Neural progenitor cell (in vitro differentiated cells): ENCODE measurements around the gene PCK2. TPM values are rescaled to one million over a fixed set of nuclear protein-coding genes. Genes with fewer than 3 reads are reported as not detected.

ENCODE experiments used
- DNase-seq: peaks from one replicate; pipeline ENCODE4 v3.0.0-alpha.2; 2016; ENCODE audit warnings: low spot score
- H2AFZ ChIP-seq: fragments of 200-600 bp; sonication (generic); replicated peaks from 2 replicates; pipeline ENCODE4 v1.6.1; 2016; ENCODE audit warnings: antibody characterized with exemption
- H3F3A ChIP-seq: fragments of 200-600 bp; sonication (generic); 2 replicates; pipeline ENCODE4 v1.6.1; 2016; ENCODE audit warnings: antibody characterized with exemption, low read depth
- H3K27ac ChIP-seq: fragments of 200-600 bp; sonication (generic); 2 replicates; pipeline ENCODE4 v1.5.1; 2016; ENCODE audit warnings: mild to moderate bottlenecking
- H3K27me3 ChIP-seq: fragments of 200-600 bp; sonication (generic); 2 replicates; pipeline ENCODE4 v1.6.1; 2016; ENCODE audit warnings: mild to moderate bottlenecking, moderate library complexity
- H3K36me3 ChIP-seq: fragments of 200-600 bp; sonication (generic); 2 replicates; pipeline ENCODE4 v1.5.1; 2016
- H3K4me1 ChIP-seq: fragments of 200-600 bp; sonication (generic); 2 replicates; pipeline ENCODE4 v1.6.1; 2016; ENCODE audit warnings: mixed run types
- H3K4me2 ChIP-seq: fragments of 200-600 bp; sonication (generic); 2 replicates; pipeline ENCODE4 v1.6.1; 2016
- H3K4me3 ChIP-seq: fragments of 200-600 bp; sonication (generic); 2 replicates; pipeline ENCODE4 v1.5.1; 2016
- H3K79me2 ChIP-seq: fragments of 200-600 bp; sonication (generic); 2 replicates; pipeline ENCODE4 v1.6.1; 2016; ENCODE audit warnings: low read depth
- H3K9ac ChIP-seq: fragments of 200-600 bp; sonication (generic); 2 replicates; pipeline ENCODE4 v1.6.1; 2016
- H3K9me3 ChIP-seq: fragments of 200-600 bp; sonication (generic); 2 replicates; pipeline ENCODE4 v1.5.1; 2016; ENCODE audit warnings: low read depth
- H4K20me1 ChIP-seq: fragments of 200-600 bp; sonication (generic); 2 replicates; pipeline ENCODE4 v1.6.1; 2016; ENCODE audit warnings: low read depth
- H3K27ac Mint-ChIP-seq: 3 replicates; pipeline ENCODE4 v1.8.0; 2021; ENCODE audit warnings: mixed read lengths
- H3K27me3 Mint-ChIP-seq: 2 replicates; pipeline ENCODE4 v1.8.0; 2022; ENCODE audit warnings: low read depth, mild to moderate bottlenecking, inconsistent platforms, moderate library complexity, mixed read lengths; ENCODE audit not compliant: insufficient read depth
- H3K36me3 Mint-ChIP-seq: 3 replicates; pipeline ENCODE4 v1.8.0; 2021; ENCODE audit warnings: mixed read lengths
- H3K4me1 Mint-ChIP-seq: 3 replicates; pipeline ENCODE4 v1.8.0; 2021; ENCODE audit warnings: mixed read lengths
- H3K4me3 Mint-ChIP-seq: 3 replicates; pipeline ENCODE4 v1.8.0; 2021; ENCODE audit warnings: mild to moderate bottlenecking, moderate library complexity, mixed read lengths
- H3K9me3 Mint-ChIP-seq: 3 replicates; pipeline ENCODE4 v1.8.0; 2020; ENCODE audit warnings: mixed read lengths
- CTCF ChIP-seq: fragments of 200-600 bp; sonication (generic); IDR thresholded peaks from 2 replicates; pipeline ENCODE4 v1.5.1; 2017; ENCODE audit warnings: antibody characterized with exemption, mild to moderate bottlenecking
- EZH2 ChIP-seq: fragments of 200-600 bp; sonication (generic); IDR thresholded peaks from 2 replicates; pipeline ENCODE4 v1.6.1; 2017; ENCODE audit warnings: antibody characterized with exemption, mild to moderate bottlenecking, moderate library complexity
- EZH2phosphoT487 ChIP-seq: fragments of 200-600 bp; sonication (generic); IDR thresholded peaks from 2 replicates; pipeline ENCODE4 v1.6.1; 2017; ENCODE audit warnings: antibody characterized with exemption
- total RNA-seq: library from RNA; depleted of rRNA; stranded (reverse); fragments of >200 nt; gene quantifications from 2 replicates; pipeline ENCODE4 v1.2.3, GENCODE V29; 2015; ENCODE audit warnings: low replicate concordance

PCK2 gene
- total RNA-seq, 1 donor from 2014 or later, result 11.1 TPM

- no peaks in the 10 kb centered on the region for H3K36me3 Mint-ChIP-seq
- peaks cover 18% of the 10 kb centered on the region for H3K4me1 Mint-ChIP-seq
- no peak for DNase-seq
Measured at GRCh38 chr14:24074625-24075484, 19.3 kb upstream of the PCK2 start.

GRCh38 chr14:24075485-24076301 is 18.4 kb upstream of the PCK2 start:
- Histone ChIP-seq H3K4me2 (no peak overlapping the region), H3F3A (peaks cover 19% of the 10 kb centered on the region), H3K36me3 (no peaks in the 10 kb centered on the region), H3K27ac (no peak overlapping the region), H3K4me1 (peaks cover 29% of the 10 kb centered on the region), H3K9me3 (no peaks in the 10 kb centered on the region), H3K27me3 (peaks cover 6% of the 10 kb centered on the region), H3K79me2 (no peaks in the 10 kb centered on the region), H3K4me3 (no peak overlapping the region), H2AFZ (no peak overlapping the region), H4K20me1 (no peaks in the 10 kb centered on the region), H3K9ac (no peak overlapping the region)
- Mint-ChIP-seq H3K9me3 (no peaks in the 10 kb centered on the region), H3K36me3 (no peaks in the 10 kb centered on the region), H3K27me3 (peaks cover 18% of the 10 kb centered on the region), H3K4me3 (no peak overlapping the region), H3K4me1 (peaks cover 26% of the 10 kb centered on the region), H3K27ac (no peak overlapping the region)
- DNase-seq, result no peak
- TF ChIP-seq EZH2 (no peak), EZH2phosphoT487 (no peak), CTCF (no peak)

More at GRCh38 chr14:24074625-24075484, 19.3 kb upstream of the PCK2 start:
- Histone ChIP-seq H3K4me2 (no peak overlapping the region), H4K20me1 (no peaks in the 10 kb centered on the region), H3K4me3 (no peak overlapping the region), H3K9ac (no peak overlapping the region), H2AFZ (no peak overlapping the region), H3K36me3 (no peaks in the 10 kb centered on the region), H3K27me3 (no peaks in the 10 kb centered on the region), H3F3A (peaks cover 11% of the 10 kb centered on the region), H3K79me2 (no peaks in the 10 kb centered on the region), H3K27ac (no peak overlapping the region), H3K9me3 (no peaks in the 10 kb centered on the region), H3K4me1 (peaks cover 21% of the 10 kb centered on the region)
- no peak overlapping the region for H3K4me3 Mint-ChIP-seq
- no peaks in the 10 kb centered on the region for H3K9me3 Mint-ChIP-seq
- H3K27ac Mint-ChIP-seq, result no peak overlapping the region
- no peak for TF ChIP-seq EZH2
- no peak for TF ChIP-seq CTCF
- TF ChIP-seq EZH2phosphoT487, result no peak
- peaks cover 11% of the 10 kb centered on the region for H3K27me3 Mint-ChIP-seq

GRCh38 chr14:24076302-24076601 is 17.9 kb upstream of the PCK2 start:
- no peaks in the 10 kb centered on the region for H3K9me3 Mint-ChIP-seq
- Histone ChIP-seq H3K36me3 (no peaks in the 10 kb centered on the region), H3K9me3 (no peaks in the 10 kb centered on the region), H3K79me2 (no peaks in the 10 kb centered on the region), H3K4me2 (no peak overlapping the region), H4K20me1 (no peaks in the 10 kb centered on the region), H3F3A (peaks cover 22% of the 10 kb centered on the region), H3K4me3 (no peak overlapping the region), H3K27ac (no peak overlapping the region), H3K9ac (no peak overlapping the region), H3K4me1 (peaks cover 32% of the 10 kb centered on the region), H3K27me3 (peaks cover 9% of the 10 kb centered on the region), H2AFZ (no peak overlapping the region)
- H3K36me3 Mint-ChIP-seq, result no peaks in the 10 kb centered on the region
- TF ChIP-seq EZH2phosphoT487 (no peak), EZH2 (no peak), CTCF (no peak)
- H3K4me3 Mint-ChIP-seq, result no peak overlapping the region
- H3K27ac Mint-ChIP-seq, result no peak overlapping the region
- DNase-seq, result no peak
- peaks cover 21% of the 10 kb centered on the region for H3K27me3 Mint-ChIP-seq
- peaks cover 28% of the 10 kb centered on the region for H3K4me1 Mint-ChIP-seq
